Thyroid gland (tissue), 4 donors: ENCODE results near the gene FAM180B. TPM values are rescaled to one million over a fixed set of nuclear protein-coding genes. Genes with fewer than 3 reads are reported as not detected.

Source experiments
- DNase-seq, 2 donors: peaks; one replicate each; pipeline ENCODE4 v3.0.0-alpha.2; 2019
- H3K27ac ChIP-seq, 3 donors: fragments of 200-600 bp; sonication (generic); 1 replicate in 2 of 3; 2 replicates in 1 of 3; pipeline ENCODE4 v1.5.1; 2016 to 2019; ENCODE audit warnings: mild to moderate bottlenecking in 1 of 3, moderate library complexity in 1 of 3
- H3K27me3 ChIP-seq: fragments of 200-600 bp; sonication (generic); one replicate; pipeline ENCODE4 v1.5.1; 2019
- H3K36me3 ChIP-seq, 2 donors: fragments of 200-600 bp; sonication (generic); one replicate each; pipeline ENCODE4 v1.5.1; 2016 to 2019
- H3K4me1 ChIP-seq, 2 donors: fragments of 200-600 bp; sonication (generic); one replicate each; pipeline ENCODE4 v1.5.1; 2017 to 2019
- H3K4me3 ChIP-seq, 3 donors: fragments of 200-600 bp; sonication (generic); replicated peaks in 1 of 3; 1 replicate in 2 of 3; 2 replicates in 1 of 3; pipeline ENCODE4 v1.5.1; 2016; ENCODE audit warnings: mild to moderate bottlenecking in 1 of 3
- H3K9me3 ChIP-seq: fragments of 200-600 bp; sonication (generic); one replicate; pipeline ENCODE4 v1.5.1; 2017
- CTCF ChIP-seq, 6 experiments: fragments of 200-600 bp in 3 of 6; fragments of 450-650 bp in 3 of 6; sonication (generic) in 3 of 6; IDR thresholded peaks; one replicate each; pipeline ENCODE4 v1.5.1; 2016 to 2019; ENCODE audit warnings: antibody characterized with exemption in 6 of 6, mild to moderate bottlenecking in 2 of 6, inconsistent platforms in 1 of 6, moderate library complexity in 1 of 6
- POLR2A ChIP-seq, 2 donors: fragments of 450-650 bp; IDR thresholded peaks; one replicate each; pipeline ENCODE4 v1.6.1; 2017; ENCODE audit warnings: antibody characterized with exemption in 2 of 2, mild to moderate bottlenecking in 2 of 2, moderate library complexity in 1 of 2
- WGBS, 2 donors: methylation state at CpG; one replicate each; pipeline ENCODE4 v1.1.5; 2017; 5-methylcytosine and 5-hydroxymethylcytosine counted together
- intact Hi-C: fragments of 100-400 bp; cut with DNase I; formaldehyde crosslinking; loops from one replicate; pipeline ENCODE4 v1.15.1; 2023
- total RNA-seq, 4 donors: library from RNA; depleted of rRNA; stranded (reverse); fragments of >200 nt; gene quantifications; one replicate each; pipeline ENCODE4 v1.2.3, GENCODE V29; 2016

FAM180B gene
- total RNA-seq, 4 donors from 2014 or later, result 0.83 to 3.1 (median 1.4) TPM

GRCh38 chr11:47595029-47595428 lies 8.6 kb downstream of the FAM180B start:
- Histone ChIP-seq H3K36me3 (no peaks in the 10 kb centered on the region), H3K27ac (no peak overlapping the region), H3K27me3 (no peaks in the 10 kb centered on the region), H3K9me3 (no peaks in the 10 kb centered on the region), H3K4me1 (peaks cover 14 to 18% of the 10 kb centered on the region in 2 donors), H3K4me3 (no peak overlapping the region)
- peak; percentile 81 to 88 for DNase-seq
- WGBS, 2 donors, result 34 to 43% methylated on average over 7 of the region's 7 CpGs
- no peak for TF ChIP-seq CTCF (IDR thresholded peaks at IDR 0.05)
- no peak for TF ChIP-seq POLR2A (IDR thresholded peaks at IDR 0.05)
- intact Hi-C loops, result no loop called here

- Histone ChIP-seq H3K4me3 (no peak overlapping the region), H3K9me3 (no peaks in the 10 kb centered on the region), H3K36me3 (no peaks in the 10 kb centered on the region), H3K27me3 (no peaks in the 10 kb centered on the region), H3K27ac (no peak overlapping the region), H3K4me1 (peaks cover 14 to 18% of the 10 kb centered on the region in 2 donors)
- TF ChIP-seq CTCF (IDR thresholded peaks at IDR 0.05), result no peak
- no peak for TF ChIP-seq POLR2A (IDR thresholded peaks at IDR 0.05)
- intact Hi-C loops, result no loop called here
- 94 to 100% methylated on average over 1 of the region's 1 CpG for WGBS, 2 donors
- DNase-seq, result no peak
These were observed 9.5 kb downstream of the FAM180B start for GRCh38 chr11:47595967-47596366.

- WGBS, 2 donors, result 60 to 62% methylated on average over 4 of the region's 4 CpGs
- H3K4me1 ChIP-seq, result peaks cover 2 to 6% of the 10 kb centered on the region in 2 donors
- TF ChIP-seq CTCF (IDR thresholded peaks at IDR 0.05) (no peak), POLR2A (IDR thresholded peaks at IDR 0.05) (no peak)
- H3K9me3 ChIP-seq, result no peaks in the 10 kb centered on the region
- DNase-seq, result no peak
- intact Hi-C loops, result no loop called here
- H3K27ac ChIP-seq, result no peak overlapping the region
- no peaks in the 10 kb centered on the region for H3K27me3 ChIP-seq
- H3K36me3 ChIP-seq, result no peaks in the 10 kb centered on the region
- no peak overlapping the region for H3K4me3 ChIP-seq
These were observed 13.4 kb downstream of the FAM180B start for GRCh38 chr11:47599902-47600301.

GRCh38 chr11:47603295-47603694 lies 16.8 kb downstream of the FAM180B start:
- Histone ChIP-seq H3K4me3 (no peak overlapping the region), H3K27ac (no peak overlapping the region), H3K4me1 (peaks cover 0 to 20% of the 10 kb centered on the region in 2 donors), H3K9me3 (no peaks in the 10 kb centered on the region), H3K36me3 (no peaks in the 10 kb centered on the region), H3K27me3 (no peaks in the 10 kb centered on the region)
- no peak for DNase-seq
- TF ChIP-seq POLR2A (IDR thresholded peaks at IDR 0.05) (no peak), CTCF (IDR thresholded peaks at IDR 0.05) (no peak)
- intact Hi-C loops, result no loop called here
- 88 to 91% methylated on average over 4 of the region's 4 CpGs for WGBS, 2 donors

- intact Hi-C loops, result no loop called here
- no peak for DNase-seq
- Histone ChIP-seq H3K27me3 (no peaks in the 10 kb centered on the region), H3K4me3 (no peak overlapping the region), H3K27ac (no peak overlapping the region), H3K9me3 (no peaks in the 10 kb centered on the region), H3K4me1 (peaks cover 0 to 21% of the 10 kb centered on the region in 2 donors), H3K36me3 (no peaks in the 10 kb centered on the region)
- WGBS, 2 donors, result 67 to 73% methylated on average over 3 of the region's 3 CpGs
- TF ChIP-seq POLR2A (IDR thresholded peaks at IDR 0.05), result no peak
- TF ChIP-seq CTCF (IDR thresholded peaks at IDR 0.05), result no peak
These were observed 19.4 kb downstream of the FAM180B start for GRCh38 chr11:47605921-47606320.
